DND-41 (cell line): ENCODE results near the gene OAS2.

Experiments used
- CTCF ChIP-seq: IDR thresholded peaks from 2 replicates; pipeline ENCODE4 v1.5.1; 2012; ENCODE audit warnings: borderline replicate concordance, low read length, moderate library complexity, mild to moderate bottlenecking; ENCODE audit not compliant: poor library complexity, severe bottlenecking; ENCODE audit errors: extremely low read depth
- EZH2 ChIP-seq: IDR thresholded peaks from 3 replicates; pipeline ENCODE4 v1.6.1; 2012; ENCODE audit warnings: borderline replicate concordance, low read depth, mild to moderate bottlenecking, moderate library complexity, low read length, inconsistent platforms; ENCODE audit not compliant: severe bottlenecking

- no peak for TF ChIP-seq CTCF
- no peak for TF ChIP-seq EZH2
Observed at GRCh38 chr12:113000433-113000832, 22.1 kb downstream of the OAS2 start.
